HepG2 (cell line): Measurements from ENCODE around the gene RHOBTB1. TPM values are rescaled to one million over a fixed set of nuclear protein-coding genes. Genes with fewer than 3 reads are reported as not detected.

Experiments used
- ATAC-seq: fragments of 200-7000 bp; cut with Tn5 transposase; 3 replicates; pipeline ENCODE4 v1.9.1; 2020; ENCODE audit warnings: mild to moderate bottlenecking, moderate library complexity
- BruUV-seq: library from RNA; stranded (reverse); fragments of 400-500 nt; replicated peaks from 2 replicates; lab custom pipeline; 2021; lab: Mats Ljungman, UMichigan
- CTCF ChIA-PET: fragments of 300-600 bp; formaldehyde crosslinking; extraction: SDS; loops from one replicate; lab custom pipeline; 2021; ENCODE audit warnings: low total read pairs, inconsistent platforms, low intra/inter-chr PET ratio; lab: Yijun Ruan, JAX
- POLR2A ChIA-PET: fragments of 350-600 bp; sonication (Branson Sonifier 250); formaldehyde crosslinking; loops from one replicate; lab custom pipeline; 2020; ENCODE audit warnings: antibody characterized with exemption, inconsistent platforms; lab: Yijun Ruan, JAX
- DNase-seq: peaks from one replicate; pipeline ENCODE4 v3.0.0-alpha.2; 2015; ENCODE audit warnings: low spot score
- FAIRE-seq: peaks from 3 replicates; lab custom pipeline; 2011; peaks lifted over from hg19 to GRCh38; lab: Jason Lieb, UNC
- H2AFZ ChIP-seq: one replicate; pipeline ENCODE4 v1.6.1; 2011; ENCODE audit warnings: low read length, inconsistent platforms
- H3K27ac ChIP-seq: fragments of 300-600 bp; 3 replicates; pipeline ENCODE4 v1.8.0; 2011; ENCODE audit warnings: mixed run types, mild to moderate bottlenecking, mixed read lengths, low read length, inconsistent platforms; ENCODE audit not compliant: insufficient read depth; ENCODE audit errors: extremely low read length
- H3K27me3 ChIP-seq, 2 experiments: fragments of 200-600 bp in 1 of 2; 2 replicates in 1 of 2; 3 replicates in 1 of 2; pipeline versions ENCODE4 v1.6.0 to v1.8.0; 2011; ENCODE audit warnings: low read length in 2 of 2, mild to moderate bottlenecking in 2 of 2, moderate library complexity in 2 of 2, inconsistent platforms in 1 of 2; ENCODE audit not compliant: insufficient read depth in 2 of 2, control insufficient read depth in 1 of 2
- H3K36me3 ChIP-seq, 2 experiments: fragments of 200-600 bp in 1 of 2; replicated peaks in 1 of 2; 2 replicates in 1 of 2; 3 replicates in 1 of 2; pipeline versions ENCODE4 v1.5.1 to v1.8.0; 2011; ENCODE audit warnings: low read length in 2 of 2, inconsistent platforms in 1 of 2; ENCODE audit not compliant: insufficient read depth in 2 of 2, control insufficient read depth in 1 of 2
- H3K4me1 ChIP-seq: 2 replicates; pipeline ENCODE4 v1.5.1; 2012; ENCODE audit warnings: low read length, inconsistent platforms; ENCODE audit not compliant: insufficient read depth
- H3K4me2 ChIP-seq: 2 replicates; pipeline ENCODE4 v1.6.0; 2011; ENCODE audit warnings: low read depth, low read length, inconsistent platforms
- H3K4me3 ChIP-seq, 3 experiments: fragments of 200-600 bp in 1 of 3; sonication (generic), shearing (Covaris generic) in 1 of 3; replicated peaks in 1 of 3; 2 replicates each; pipeline ENCODE4 v1.5.1; 2011 to 2016; ENCODE audit warnings: low read length in 3 of 3, inconsistent platforms in 2 of 3, low read depth in 2 of 3, mild to moderate bottlenecking in 2 of 3, control low read depth in 1 of 3, mixed read lengths in 1 of 3; ENCODE audit not compliant: insufficient read depth in 1 of 3
- H3K79me2 ChIP-seq: one replicate; pipeline ENCODE4 v1.6.1; 2011; ENCODE audit warnings: low read length, inconsistent platforms; ENCODE audit not compliant: insufficient read depth
- H3K9ac ChIP-seq: 2 replicates; pipeline ENCODE4 v1.6.0; 2011; ENCODE audit warnings: mild to moderate bottlenecking, low read depth, low read length, inconsistent platforms; ENCODE audit not compliant: insufficient read depth
- H3K9me3 ChIP-seq: 2 replicates; pipeline ENCODE4 v1.5.1; 2012; ENCODE audit warnings: mild to moderate bottlenecking, low read length
- H4K20me1 ChIP-seq: 2 replicates; pipeline ENCODE4 v1.6.0; 2011; ENCODE audit warnings: inconsistent platforms, mild to moderate bottlenecking, low read length, moderate library complexity; ENCODE audit not compliant: insufficient read depth
- BRCA1 ChIP-seq: sonication (generic); formaldehyde crosslinking; IDR thresholded peaks from 2 replicates; pipeline ENCODE4 v1.4.0; 2020; ENCODE audit warnings: missing genetic modification reagents
- FOXA3 ChIP-seq: IDR thresholded peaks from 2 replicates; pipeline ENCODE4 v1.6.1; 2016; ENCODE audit warnings: missing genetic modification reagents, missing compliant biosample characterization
- HNF4A ChIP-seq: sonication (generic); formaldehyde crosslinking; IDR thresholded peaks from 2 replicates; pipeline ENCODE4 v1.4.0; 2020; ENCODE audit warnings: missing genetic modification reagents
- RXRA ChIP-seq: sonication (generic); formaldehyde crosslinking; IDR thresholded peaks from 2 replicates; pipeline ENCODE4 v1.5.1; 2020; ENCODE audit warnings: missing genetic modification reagents
- ZMYM3 ChIP-seq: sonication (generic); formaldehyde crosslinking; IDR thresholded peaks from 2 replicates; pipeline ENCODE4 v1.5.1; 2020; ENCODE audit warnings: mild to moderate bottlenecking, missing genetic modification reagents
- ZNF160 ChIP-seq: sonication (generic); formaldehyde crosslinking; IDR thresholded peaks from 2 replicates; pipeline ENCODE4 v1.8.0; 2022; ENCODE audit warnings: mild to moderate bottlenecking, inconsistent platforms, missing genetic modification reagents
- ZNF205 ChIP-seq: IDR thresholded peaks from 2 replicates; pipeline ENCODE4 v1.6.1; 2018; ENCODE audit warnings: missing biosample characterization, missing genetic modification reagents
- ZNF607 ChIP-seq: sonication (generic); formaldehyde crosslinking; IDR thresholded peaks from 2 replicates; pipeline ENCODE4 v1.5.1; 2020; ENCODE audit warnings: missing genetic modification reagents, mild to moderate bottlenecking, borderline replicate concordance
- WGBS: methylation state at CpG from one replicate; pipeline ENCODE4 v1.1.6; 2017; ENCODE audit warnings: low lambda C conversion rate; 5-methylcytosine and 5-hydroxymethylcytosine counted together
- in situ Hi-C: cut with HindIII; loops from 2 replicates; pipeline ENCODE4 v1.10.0; 2017; ENCODE audit warnings: low pct_unique_long_range_greater_than_20kb; ENCODE audit not compliant: extremely low pct_ligation_motif_present
- intact Hi-C: fragments of 100-400 bp; cut with micrococcal nuclease; formaldehyde crosslinking; loops from one replicate; pipeline ENCODE4 v1.10.0; 2022; ENCODE audit not compliant: unreplicated experiment
- polyA plus RNA-seq, 8 experiments: library from polyadenylated mRNA; depleted of rRNA in 3 of 8; stranded (reverse) in 7 of 8; unstranded in 1 of 8; fragments of >200 nt; fragmentation: Illumina TruSeq in 4 of 8; extraction: Trizol in 4 of 8; gene quantifications; 2 replicates each; pipeline versions ENCODE4 v1.2.1 to v1.2.3, GENCODE V29; 2011 to 2016; ENCODE audit warnings: low read depth in 4 of 8, missing spikeins in 1 of 8, mixed read lengths in 1 of 8; ENCODE audit not compliant: insufficient read depth in 1 of 8
- total RNA-seq, 5 experiments: library from RNA; depleted of rRNA; stranded (reverse); fragments of >200 nt; fragmentation: Illumina TruSeq; extraction: Trizol; gene quantifications; 2 replicates each; pipeline ENCODE4 v1.2.3, GENCODE V29; 2016; ENCODE audit warnings: low read depth in 1 of 5
- TF ChIP-seq, protein P1 (sequence below): sonication (generic); formaldehyde crosslinking; IDR thresholded peaks from 2 replicates; pipeline ENCODE4 v1.4.0; 2020; ENCODE audit warnings: missing genetic modification reagents
- TF ChIP-seq, protein P2 (sequence below): sonication (generic); formaldehyde crosslinking; IDR thresholded peaks from 2 replicates; pipeline ENCODE4 v1.8.0; 2022; ENCODE audit warnings: mild to moderate bottlenecking, missing genetic modification reagents, moderate library complexity

RHOBTB1 gene
- total and polyA plus RNA-seq, 2 of the 13 experiments (the other 11 are each of a cell fraction or from before 2014, with no cell fraction given): 18.8 to 59.5 TPM

DNA sequence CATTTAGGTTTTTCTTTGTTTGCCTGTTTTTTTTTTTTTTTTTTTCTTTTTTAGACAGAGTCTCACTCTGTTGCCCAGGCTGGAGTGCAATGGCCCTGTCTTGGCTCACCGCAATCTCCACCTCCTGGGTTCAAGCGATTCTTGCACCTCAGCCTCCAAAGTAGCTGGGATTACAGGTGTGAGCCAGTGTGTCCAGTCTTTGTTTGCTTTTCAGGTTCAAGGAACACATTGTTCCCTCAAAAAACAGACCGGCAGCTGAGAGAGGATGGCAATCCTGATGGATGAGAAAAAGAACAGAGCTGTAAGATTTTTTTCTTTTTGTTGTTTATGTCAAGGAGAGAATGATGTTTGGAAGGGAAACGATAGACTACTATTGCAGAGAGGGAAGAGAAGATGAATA lies 23.3 kb upstream of the RHOBTB1 start (continued):
- TF ChIP-seq ZNF607 (CRISPR knock-in tag) (no peak), FOXA3 (CRISPR knock-in tag) (0 out of 2 replicates have a peak, but pooled peaks have one; percentile 6), ZNF160 (CRISPR knock-in tag) (no peak), RXRA (CRISPR knock-in tag) (no peak), HNF4A (CRISPR knock-in tag) (peak; percentile 36; the same call in 1 of the 2 replicates)

DNA sequence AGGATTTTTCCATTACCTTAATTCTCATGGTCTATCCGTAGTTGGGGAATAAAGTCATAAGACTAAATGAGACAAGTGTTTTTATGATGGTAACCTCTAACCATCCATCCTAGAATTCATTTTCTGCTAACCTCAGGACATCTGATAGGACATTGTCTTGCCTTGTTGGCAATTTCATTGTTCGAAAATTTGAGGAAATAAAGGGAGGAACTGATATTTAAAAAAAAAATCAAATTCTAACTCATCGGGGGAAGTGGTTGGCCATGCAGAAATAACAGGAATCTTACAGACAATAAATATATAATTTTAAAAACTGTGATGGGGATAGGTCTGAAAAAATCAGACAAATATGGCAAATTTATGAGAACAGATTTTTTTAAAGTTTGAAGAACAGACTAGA lies 21.7 kb upstream of the RHOBTB1 start:
- no peaks in the 10 kb centered on the region for H3K9me3 ChIP-seq
- intact Hi-C loops: loop anchor here (2.0 kb wide), 2 partner anchors 149 to 319 kb away; no protein-coding TSS in a partner anchor
- no peaks in the 10 kb centered on the region for H4K20me1 ChIP-seq
- no peak overlapping the region for H3K27ac ChIP-seq
- no peak overlapping the region for H3K4me3 ChIP-seq
- POLR2A ChIA-PET: no interaction called here
- WGBS: 97% methylated on average over 3 of the region's 3 CpGs
- H3K79me2 ChIP-seq: peaks cover 4% of the 10 kb centered on the region
- CTCF ChIA-PET: no interaction called here
- TF ChIP-seq, protein P1, sequence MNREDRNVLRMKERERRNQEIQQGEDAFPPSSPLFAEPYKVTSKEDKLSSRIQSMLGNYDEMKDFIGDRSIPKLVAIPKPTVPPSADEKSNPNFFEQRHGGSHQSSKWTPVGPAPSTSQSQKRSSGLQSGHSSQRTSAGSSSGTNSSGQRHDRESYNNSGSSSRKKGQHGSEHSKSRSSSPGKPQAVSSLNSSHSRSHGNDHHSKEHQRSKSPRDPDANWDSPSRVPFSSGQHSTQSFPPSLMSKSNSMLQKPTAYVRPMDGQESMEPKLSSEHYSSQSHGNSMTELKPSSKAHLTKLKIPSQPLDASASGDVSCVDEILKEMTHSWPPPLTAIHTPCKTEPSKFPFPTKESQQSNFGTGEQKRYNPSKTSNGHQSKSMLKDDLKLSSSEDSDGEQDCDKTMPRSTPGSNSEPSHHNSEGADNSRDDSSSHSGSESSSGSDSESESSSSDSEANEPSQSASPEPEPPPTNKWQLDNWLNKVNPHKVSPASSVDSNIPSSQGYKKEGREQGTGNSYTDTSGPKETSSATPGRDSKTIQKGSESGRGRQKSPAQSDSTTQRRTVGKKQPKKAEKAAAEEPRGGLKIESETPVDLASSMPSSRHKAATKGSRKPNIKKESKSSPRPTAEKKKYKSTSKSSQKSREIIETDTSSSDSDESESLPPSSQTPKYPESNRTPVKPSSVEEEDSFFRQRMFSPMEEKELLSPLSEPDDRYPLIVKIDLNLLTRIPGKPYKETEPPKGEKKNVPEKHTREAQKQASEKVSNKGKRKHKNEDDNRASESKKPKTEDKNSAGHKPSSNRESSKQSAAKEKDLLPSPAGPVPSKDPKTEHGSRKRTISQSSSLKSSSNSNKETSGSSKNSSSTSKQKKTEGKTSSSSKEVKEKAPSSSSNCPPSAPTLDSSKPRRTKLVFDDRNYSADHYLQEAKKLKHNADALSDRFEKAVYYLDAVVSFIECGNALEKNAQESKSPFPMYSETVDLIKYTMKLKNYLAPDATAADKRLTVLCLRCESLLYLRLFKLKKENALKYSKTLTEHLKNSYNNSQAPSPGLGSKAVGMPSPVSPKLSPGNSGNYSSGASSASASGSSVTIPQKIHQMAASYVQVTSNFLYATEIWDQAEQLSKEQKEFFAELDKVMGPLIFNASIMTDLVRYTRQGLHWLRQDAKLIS (CRISPR knock-in tag): no peak
- TF ChIP-seq, protein P2, sequence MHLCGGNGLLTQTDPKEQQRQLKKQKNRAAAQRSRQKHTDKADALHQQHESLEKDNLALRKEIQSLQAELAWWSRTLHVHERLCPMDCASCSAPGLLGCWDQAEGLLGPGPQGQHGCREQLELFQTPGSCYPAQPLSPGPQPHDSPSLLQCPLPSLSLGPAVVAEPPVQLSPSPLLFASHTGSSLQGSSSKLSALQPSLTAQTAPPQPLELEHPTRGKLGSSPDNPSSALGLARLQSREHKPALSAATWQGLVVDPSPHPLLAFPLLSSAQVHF: no peak
- no peak for TF ChIP-seq BRCA1 (CRISPR knock-in tag)
- no peak for TF ChIP-seq ZMYM3 (CRISPR knock-in tag)
- no peak for TF ChIP-seq ZNF205 (CRISPR knock-in tag)
- TF ChIP-seq, all 625 proteins: peak for 0
- in situ Hi-C loops: loop anchor here (10.0 kb wide), 1 partner anchor 141 kb away; no protein-coding TSS in a partner anchor
- Histone ChIP-seq H3K36me3 (peaks cover 0 to 1% of the 10 kb centered on the region in 2 experiments; a peak in 1 of 5 replicates), H3K4me2 (no peak overlapping the region), H3K27me3 (no peaks in the 10 kb centered on the region), H2AFZ (no peak overlapping the region), H3K9ac (no peak overlapping the region), H3K4me1 (peaks cover 44% of the 10 kb centered on the region)
- ATAC-seq (no peak), DNase-seq (no peak), FAIRE-seq (no peak)
- no TSS peak for BruUV-seq
